HG03354 (cell line): ENCODE measurements around the gene BNC2.
"Not testable (repeated sequence)": the region's sequence is repeated elsewhere in the genome, so short reads cannot be mapped to it uniquely, and the experiment has no call there.

ENCODE experiments used
- ATAC-seq: cut with Tn5 transposase; IDR thresholded peaks from one replicate; pipeline ENCODE4 v1.9.1; 2021; ENCODE audit warnings: mild to moderate bottlenecking; ENCODE audit not compliant: unreplicated experiment, poor library complexity, severe bottlenecking

The BNC2 gene

DNA sequence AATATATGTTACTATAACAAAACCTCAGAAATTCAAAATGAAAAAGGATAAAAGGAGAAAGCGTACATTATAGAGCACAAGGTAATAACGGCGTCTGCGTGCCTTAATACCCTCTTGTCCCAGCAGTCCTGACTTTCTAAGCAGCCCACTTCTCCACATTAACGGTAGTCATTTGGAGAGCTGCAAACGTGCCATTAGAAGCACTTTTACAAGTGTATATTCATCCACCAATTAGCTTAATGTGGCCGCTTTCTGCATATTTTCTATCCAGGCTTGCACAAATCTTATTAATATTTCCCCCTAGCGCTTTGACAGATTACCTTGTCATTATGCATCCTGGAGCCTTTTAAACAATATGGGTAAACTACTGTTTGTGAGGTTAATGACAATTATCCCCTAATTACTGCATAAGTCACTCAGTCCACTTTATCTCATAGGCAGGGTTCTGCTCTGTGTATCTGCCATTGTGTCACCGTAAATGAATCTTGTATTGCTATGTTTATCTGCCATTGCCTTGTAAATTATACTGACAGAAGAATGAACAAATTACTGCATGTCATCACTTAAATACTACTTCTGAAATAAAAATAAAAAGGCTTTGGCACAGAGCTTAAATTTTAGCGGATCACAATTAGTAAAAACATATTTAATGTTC is 421.3 kb downstream of the BNC2 start:
- no peak for ATAC-seq

DNA sequence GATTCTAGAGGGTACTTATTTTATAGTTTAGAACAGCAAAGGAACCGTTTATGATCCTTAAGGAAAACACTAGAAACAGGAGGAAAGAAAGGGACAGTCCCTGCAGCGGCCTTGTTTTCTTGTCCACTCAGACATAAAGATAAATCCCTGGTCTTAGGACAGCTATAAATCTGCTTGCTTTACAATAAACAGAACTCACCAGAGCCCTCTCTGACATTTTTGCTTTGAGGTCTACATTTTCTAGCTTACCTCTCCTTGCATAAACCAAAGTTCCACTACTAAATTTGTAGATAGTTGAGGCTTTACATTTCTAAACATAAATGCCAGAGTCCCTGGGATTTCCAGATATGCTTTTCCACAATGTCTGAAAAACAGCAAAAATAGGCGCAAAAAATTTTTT is 422.5 kb downstream of the BNC2 start:
- ATAC-seq = no peak

DNA sequence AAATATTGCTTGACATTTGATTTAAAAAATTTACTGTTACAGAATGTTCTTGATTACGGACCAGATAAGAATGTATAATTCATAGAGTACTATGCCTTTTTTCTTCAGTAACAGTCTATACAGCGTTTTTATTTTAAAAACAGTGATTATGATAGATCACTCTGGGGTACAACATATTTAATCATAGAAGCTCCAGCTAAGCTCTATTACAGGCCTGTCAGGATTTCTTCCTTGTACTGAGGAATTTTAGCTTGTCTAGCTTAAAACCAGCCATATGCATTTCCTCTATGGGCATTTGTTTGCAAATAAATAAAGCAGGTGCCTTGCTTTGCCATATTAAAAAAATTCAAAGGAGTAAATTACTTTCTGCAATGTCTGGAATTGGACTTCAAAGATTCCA is 423.8 kb downstream of the BNC2 start:
- ATAC-seq = no peak

DNA sequence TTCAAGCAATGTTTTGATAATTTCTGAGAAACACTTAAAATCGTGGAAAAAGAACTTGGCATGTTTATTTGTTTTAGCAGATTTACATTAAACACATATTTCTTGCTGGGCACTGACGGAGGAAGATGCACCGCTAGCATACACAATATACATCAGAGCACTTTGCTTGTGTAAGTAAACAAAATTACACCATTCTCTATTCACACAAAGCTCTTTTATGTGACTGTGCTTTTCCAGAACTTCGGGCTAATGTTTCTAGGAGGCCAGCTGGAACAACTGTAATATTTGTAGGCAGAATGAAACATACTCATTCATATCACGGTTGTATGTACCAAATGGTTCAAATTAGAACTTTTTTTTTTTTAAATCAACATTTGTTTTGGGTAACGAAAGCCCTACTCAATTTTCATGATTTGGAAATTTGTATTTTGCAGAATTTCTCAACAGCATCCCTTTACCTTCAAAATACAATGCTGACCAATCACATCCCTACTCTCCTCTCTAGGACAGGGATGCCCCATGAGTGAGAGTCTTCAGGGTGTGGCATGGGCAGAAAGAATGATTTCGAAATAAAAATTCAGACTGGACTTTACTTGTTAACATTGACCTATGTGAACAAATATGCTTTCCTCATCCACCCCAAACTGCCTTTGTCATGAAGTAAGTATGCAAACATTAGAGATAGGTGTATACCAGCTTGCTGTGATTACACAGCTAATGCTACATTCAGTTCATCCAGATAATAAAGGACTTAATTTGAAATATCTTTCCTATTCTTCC is 425.1 kb downstream of the BNC2 start:
- ATAC-seq = no peak

DNA sequence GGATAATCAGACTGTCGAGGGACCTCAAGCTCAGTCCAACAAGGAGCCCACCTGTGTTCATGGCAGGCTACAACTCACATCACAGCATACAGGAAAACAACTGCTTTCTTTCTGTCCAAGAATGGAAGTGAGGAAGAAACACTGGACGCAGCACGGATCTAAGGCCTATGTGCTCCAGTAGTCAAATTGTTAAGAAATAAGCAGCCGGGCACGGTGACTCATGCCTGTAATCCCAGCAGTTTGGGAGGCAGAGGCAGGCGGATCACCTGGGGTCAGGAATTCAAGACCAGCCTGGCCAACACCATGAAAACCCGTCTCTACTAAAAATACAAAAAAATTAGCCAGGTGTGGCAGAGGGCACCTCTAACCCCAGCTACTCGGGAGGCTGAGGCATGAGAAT is 427.8 kb downstream of the BNC2 start:
- no peak for ATAC-seq

DNA sequence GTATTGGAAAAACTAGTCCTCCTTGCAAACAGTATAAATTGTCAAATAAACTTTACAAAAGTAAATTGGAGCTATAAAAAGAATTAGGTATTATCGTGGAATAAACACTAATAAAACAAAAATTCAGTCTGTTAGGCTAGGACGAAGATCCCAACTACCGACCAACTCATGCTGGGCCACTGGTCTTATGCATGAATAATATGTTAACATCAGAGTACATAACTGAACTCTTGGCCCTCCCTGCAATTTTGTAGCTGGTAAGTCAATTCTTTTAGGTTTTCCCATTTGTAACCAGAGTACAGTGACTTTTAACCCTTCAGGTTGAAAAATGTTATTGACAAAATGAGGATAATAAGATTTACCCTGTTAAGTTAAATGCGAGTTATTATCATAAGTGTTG is 428.7 kb downstream of the BNC2 start:
- no peak for ATAC-seq

DNA sequence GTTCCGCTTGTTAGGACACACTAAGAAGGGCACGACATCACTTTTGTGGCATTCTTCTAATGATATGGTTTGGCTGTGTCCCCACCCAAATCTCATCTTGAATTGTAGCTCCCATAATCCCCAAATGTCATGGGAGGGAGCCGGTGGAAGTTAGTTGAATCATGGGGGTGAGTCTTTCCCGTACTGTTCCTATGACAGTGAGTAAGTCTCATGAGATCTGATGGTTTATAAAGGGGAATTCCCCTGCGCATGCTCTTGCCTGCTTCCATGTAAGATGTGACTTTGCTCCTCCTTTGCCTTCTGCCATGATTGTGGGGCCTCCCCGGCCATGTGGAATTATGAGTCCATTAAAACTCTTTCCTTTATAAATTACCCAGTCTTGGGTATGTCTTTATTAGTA is 431.6 kb downstream of the BNC2 start:
- not testable (repeated sequence) for ATAC-seq

DNA sequence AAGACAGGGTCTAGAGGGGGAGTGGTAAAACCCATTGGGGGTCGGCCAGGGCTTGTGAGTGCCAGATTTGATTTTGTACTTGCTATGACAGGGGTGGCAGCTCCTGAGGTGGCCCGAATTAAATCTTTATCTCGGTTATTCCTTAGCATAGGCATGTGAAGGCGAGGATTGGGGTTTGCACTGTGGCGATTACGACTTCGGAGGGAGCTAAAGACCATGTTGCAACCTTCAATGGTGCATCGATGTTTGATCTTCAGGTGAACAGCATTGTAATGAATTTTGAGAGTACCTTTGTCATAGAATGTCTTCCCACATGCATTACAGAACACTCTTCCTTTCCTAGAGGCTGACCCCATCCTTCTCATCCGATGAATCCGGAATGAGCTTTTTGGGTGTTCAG is 433.9 kb downstream of the BNC2 start:
- ATAC-seq = no peak

DNA sequence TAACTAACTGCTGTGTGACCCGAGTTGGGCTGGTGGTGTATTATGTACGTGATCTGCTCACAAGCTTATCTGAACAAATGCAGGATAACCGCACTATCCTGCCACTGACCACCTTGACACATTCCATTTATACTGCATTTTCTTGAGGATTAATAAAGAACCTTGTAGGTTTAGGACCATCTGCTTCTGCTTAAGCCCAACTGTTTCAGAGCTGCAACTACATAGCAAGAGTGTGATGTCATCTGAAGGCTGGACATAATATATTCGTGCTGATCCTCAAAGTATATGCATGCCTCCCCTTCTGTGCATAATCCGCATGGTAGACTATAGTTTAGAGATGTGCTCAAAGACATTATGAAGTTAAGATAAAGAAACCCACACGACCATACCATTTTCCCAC is 435.9 kb downstream of the BNC2 start:
- no peak for ATAC-seq

DNA sequence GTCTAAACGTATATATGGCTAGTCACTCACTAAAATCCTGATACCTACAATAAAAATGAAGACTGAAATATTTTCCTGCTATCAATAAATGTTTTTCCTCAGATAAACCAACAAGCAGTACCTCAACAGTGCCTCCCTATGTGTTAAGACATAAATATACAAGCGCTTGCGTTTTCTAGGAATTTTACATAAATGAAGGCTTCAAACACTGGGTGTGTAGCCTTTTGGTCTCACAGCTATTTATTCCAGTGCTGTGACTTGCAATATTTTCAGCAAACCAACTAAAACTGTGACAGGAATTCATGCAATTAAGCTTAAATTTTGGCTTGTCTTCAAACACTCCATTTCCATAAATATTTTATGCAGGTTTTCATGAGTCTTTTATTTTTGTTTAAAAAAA is 437.0 kb downstream of the BNC2 start:
- ATAC-seq = no peak

DNA sequence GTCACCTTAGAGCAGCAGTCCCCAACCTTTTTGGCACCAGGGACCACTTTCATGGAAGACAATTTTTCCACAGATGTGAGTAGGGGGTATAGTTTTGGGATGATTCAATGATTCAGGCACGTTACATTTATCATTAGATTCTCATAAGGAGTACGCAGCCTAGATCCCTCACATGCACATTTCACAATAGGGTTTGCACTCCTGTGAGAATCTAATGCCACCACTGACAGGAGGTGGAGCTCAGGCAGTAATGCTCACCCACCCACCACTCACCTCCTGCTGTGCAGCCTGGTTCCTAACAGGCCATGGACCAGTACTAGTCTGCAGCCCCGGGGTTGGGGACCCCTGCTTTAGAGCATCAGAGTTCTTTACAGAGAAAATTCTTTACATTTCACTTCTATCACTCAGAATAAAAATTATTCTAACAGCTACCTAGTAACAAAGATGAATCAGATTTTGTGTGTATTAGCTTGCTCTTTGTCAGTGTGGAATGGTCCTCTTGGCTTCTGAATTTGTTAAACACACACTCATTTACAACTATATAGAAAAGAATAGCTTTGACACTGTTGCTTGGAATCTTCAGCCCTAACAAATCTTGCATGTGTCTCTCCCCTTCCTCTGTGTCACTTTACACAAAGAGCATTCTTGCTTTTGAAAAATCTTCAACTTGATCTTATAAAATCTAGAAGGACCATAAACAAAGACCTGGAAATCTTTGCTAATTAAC is 438.6 kb downstream of the BNC2 start:
- no peak for ATAC-seq

DNA sequence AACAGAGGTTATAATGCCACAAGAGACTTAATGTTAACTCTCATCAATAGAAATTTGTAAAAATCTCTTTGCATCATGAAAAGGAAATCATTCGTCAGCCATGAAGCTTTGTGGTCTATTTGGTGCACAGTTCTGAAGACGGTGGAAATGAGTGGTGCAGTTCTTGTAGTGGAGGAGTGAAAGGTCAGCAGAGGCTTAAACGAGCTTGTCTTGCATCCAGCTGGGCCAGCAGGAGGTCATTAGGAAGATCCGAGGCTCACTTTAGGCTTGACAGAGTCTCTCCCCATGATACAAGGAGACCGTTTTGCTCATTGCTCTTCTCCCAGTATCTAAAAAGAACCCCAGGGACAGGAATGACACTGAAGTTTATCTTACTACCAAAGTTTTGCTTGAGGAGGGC is 440.8 kb downstream of the BNC2 start:
- ATAC-seq = no peak

DNA sequence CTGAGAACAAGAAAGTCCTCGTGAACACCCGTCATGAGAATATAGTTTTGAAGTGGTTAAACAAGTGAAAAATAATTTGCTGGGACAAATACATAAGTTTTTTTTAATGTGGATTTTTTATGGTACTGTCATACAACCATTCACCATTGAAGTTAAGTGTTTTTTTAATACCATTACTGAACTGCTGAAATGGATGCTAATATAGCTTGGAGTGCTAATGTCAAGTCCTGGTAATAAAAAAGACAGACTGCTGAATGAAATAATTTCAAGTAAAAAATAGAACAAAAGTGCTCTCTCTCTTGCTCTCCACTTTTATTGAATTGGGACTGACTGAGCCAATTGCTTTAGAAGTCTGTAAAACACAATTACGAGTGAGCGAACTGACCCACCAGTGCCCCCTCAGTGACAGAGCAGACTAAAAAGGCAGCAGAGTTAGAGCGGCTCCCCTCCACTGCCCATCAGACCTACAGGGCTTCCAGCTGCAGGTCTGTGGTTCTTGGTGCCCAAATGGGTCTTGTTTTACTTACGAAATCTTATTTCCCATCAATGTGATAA is 442.5 kb downstream of the BNC2 start:
- ATAC-seq = no peak

DNA sequence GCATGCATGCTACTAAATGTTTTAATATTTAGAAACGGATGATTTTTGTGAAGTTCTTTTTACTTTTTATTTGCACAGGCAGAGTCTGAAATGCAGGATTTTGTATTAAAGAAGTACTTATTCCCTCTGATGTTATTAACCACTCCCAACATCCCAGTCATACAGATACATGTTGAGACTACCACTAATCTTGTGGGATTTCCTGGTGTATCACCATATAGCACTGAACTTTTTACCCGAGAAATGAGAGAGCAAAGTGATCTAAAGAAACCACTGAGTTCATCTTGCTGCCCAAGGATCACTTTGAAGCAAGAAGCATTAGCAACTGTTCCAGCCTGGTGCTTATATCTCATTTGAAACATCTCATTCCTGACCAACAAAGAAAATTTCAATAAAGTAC is 443.8 kb downstream of the BNC2 start:
- ATAC-seq = no peak

DNA sequence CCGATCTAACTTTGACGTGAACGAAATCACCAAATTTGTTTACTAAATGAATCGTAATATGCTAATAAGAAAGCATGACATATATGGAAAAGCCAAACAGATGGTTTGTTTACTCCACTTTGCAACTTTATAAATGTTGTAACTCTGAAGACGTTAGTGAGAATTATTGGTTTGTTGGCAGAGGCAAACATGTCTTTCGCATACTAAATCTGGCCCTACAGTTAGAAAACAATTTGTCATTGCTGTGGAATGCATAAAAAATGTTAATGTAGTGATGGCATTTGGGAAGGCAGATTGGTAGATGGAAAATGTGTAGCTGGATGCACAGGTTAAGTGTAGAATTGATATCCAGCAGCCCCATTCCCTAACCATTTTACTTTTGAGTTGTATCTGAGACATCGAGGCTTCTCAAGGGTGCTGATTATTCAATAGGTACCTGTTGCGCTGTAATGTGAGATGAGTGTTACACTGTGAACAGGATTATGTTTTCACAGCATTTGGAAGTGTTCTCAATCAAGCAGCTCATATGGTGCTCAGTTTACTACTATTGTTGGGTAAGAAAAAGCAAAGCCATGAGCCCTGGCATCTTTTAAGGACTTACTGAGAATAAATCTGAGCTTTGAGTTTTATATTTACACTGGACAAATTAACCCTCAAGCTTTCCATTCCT is 444.8 kb downstream of the BNC2 start:
- ATAC-seq = no peak

DNA sequence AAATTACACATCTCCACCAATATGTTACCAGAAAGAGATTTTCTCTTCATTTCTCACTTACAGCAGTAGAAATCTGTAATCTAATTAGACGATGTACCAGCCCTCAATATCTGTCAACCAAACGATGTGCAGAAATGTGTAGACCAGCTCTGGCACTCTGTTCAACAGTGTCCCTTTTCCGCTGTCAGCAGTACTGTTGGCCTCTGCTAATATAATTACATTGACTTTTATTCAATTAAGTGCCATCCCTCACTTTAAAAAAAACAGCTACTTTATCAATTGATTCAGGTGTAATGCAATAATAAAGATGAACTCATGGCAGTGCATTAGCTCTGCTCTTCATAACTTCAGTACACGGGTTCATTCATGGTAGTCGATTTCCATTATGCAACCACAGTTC is 448.4 kb downstream of the BNC2 start:
- no peak for ATAC-seq

DNA sequence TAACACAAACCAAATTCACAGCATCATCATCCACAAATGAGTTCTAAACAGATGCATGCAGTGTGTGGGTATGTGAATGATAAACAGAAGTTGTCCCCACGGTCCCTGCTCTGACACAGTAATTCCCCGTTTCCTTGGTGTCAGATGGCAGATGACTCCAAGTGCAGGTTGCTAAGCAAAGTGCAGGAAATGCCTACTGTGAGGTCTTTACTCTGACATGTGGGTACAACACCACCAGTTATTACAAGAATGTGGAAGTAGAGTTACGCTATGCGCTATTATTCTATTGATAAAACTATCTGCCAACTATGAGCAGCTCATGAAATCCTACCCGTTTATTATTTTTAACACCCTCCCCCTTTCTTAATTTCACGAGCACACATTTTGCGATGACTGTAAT is 448.9 kb downstream of the BNC2 start:
- ATAC-seq = no peak

DNA sequence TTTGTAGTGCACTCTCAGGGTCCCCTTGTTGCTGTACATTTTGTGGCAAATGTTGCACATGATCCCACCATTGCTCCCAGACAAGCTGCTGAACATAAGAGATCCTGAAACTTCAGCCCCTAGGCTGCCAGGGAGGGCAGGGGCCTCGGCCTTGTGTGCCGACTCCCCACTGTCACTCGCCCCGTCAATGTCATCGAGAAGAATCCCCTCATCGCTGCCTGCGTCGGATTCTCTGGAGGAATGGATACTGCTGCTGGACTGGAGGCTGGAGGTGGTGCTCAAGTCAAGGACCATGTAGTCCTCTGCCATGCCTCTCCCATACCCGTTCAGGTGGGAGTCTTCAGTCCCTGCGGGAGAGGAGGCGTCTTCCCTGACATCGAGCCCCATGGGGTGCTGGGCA is 451.3 kb downstream of the BNC2 start:
- no peak for ATAC-seq

DNA sequence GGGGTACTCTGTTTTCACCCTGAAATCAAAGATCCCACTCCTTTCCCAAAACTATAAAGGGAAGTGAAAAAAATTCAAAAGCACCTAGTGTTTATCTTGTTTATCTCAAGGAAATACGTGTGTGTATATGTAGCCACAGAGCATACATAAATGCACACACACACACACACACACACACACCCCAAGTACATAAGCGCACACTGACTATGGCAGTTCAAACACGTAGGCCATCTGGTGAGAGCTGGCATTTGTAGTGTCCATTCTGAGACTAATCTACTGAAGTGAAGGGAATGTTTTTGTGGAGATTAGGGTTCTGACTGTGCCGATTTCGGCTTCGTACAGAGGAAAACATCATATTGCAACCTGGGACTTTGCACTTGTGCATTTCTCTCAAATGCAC is 451.7 kb downstream of the BNC2 start:
- no peak for ATAC-seq

DNA sequence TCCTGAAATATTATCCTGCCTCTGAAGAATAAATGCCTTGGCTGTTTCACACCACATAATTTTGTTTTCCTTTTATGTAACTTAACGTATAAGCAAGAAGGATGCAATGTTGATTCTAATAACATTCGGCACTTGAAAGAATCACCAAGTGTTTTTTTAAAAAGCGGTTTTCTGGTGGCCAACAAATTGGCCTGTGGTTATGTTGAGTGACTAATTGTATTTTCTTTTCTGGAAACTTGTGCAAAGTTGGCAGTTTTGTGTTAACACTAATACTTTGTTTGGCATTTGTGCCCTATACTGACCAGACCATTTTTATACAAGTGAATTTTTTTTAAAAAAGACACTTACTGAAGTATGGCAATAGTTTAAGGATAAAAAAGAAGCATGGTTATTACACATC is 452.7 kb downstream of the BNC2 start:
- ATAC-seq = no peak
